Stimulated activated CD4-positive, alpha-beta T cell treated with anti-CD3 and anti-CD28 coated beads, Interleukin-1b, Interleukin-23, amount 100 ng/mL, for 24 hours (primary cell): Measurements from ENCODE around the gene BCOR.

ENCODE experiments used
- DNase-seq, 4 experiments: peaks; one replicate each; pipeline ENCODE4 v3.0.0-alpha.2; 2020; ENCODE audit warnings: low read depth in 4 of 4, low spot score in 1 of 4

The BCOR gene

GRCh38 chrX:40097504-40098263 is at the start of gene BCOR:
TSS of gene BCOR (minus strand) at chrX:40097958. CDS start at chrX:40077929, 20,029 bp downstream.
- peak in 2 of 4 experiments; percentile 50 to 63 for DNase-seq

GRCh38 chrX:40147126-40147952 is 49.6 kb upstream of the BCOR start:
- no peak for DNase-seq

DNA sequence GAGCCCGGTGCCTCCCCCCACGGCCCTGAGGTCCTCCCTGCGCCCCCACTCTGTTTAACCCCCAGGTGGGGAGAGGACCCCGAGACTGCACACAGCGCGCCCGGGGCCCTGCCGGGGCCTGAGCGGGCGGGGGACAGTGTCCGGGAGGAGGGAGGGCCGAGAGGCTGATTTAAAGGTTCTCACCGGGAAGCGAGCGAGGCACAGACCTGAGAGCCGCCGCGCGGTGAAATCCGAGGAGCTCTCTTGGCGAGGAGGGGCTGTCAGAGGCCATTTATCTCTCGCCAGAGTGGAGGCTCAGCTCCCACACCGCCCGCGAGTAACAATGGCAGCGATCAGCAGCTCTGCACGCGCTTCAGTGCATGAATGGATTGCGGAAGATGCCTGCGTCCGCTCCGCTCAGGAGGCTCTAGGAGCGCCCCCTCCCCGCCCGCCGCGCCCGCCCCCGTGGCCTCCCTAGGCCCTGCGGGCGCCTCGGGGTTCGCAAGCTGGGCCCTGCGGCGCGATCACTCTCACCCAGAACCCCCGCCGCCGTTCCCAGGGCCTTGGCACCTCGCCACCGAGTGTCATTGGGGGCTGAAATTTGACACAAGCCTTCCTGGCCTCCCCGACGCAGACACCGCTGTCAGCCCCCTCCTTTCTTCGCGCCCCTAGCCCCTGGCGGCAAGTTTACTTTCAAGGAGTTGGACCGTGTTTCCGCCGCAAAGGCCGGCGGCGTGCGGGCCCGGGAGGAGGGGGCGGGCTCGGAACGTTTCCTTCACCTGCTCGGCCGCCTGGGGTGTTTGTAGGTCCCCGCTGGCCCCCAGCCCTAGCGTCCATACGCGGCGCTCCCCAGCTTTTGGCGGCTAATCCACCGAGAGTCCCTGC is 48.7 kb upstream of the BCOR start:
- DNase-seq: no peak

GRCh38 chrX:40145923-40146261 is 48.1 kb upstream of the BCOR start:
- no peak for DNase-seq

- no peak for DNase-seq
Measured at GRCh38 chrX:40145001-40145922, 47.5 kb upstream of the BCOR start.

- DNase-seq: no peak
Measured at GRCh38 chrX:40144576-40144975, 46.8 kb upstream of the BCOR start.

GRCh38 chrX:40143987-40144386 is 46.2 kb upstream of the BCOR start:
- DNase-seq: no peak

GRCh38 chrX:40143001-40143400 is 45.2 kb upstream of the BCOR start:
- DNase-seq: no peak

GRCh38 chrX:40142417-40142816 is 44.7 kb upstream of the BCOR start:
- DNase-seq: no peak

- DNase-seq: no peak
Measured at GRCh38 chrX:40140706-40141499, 43.1 kb upstream of the BCOR start.

DNA sequence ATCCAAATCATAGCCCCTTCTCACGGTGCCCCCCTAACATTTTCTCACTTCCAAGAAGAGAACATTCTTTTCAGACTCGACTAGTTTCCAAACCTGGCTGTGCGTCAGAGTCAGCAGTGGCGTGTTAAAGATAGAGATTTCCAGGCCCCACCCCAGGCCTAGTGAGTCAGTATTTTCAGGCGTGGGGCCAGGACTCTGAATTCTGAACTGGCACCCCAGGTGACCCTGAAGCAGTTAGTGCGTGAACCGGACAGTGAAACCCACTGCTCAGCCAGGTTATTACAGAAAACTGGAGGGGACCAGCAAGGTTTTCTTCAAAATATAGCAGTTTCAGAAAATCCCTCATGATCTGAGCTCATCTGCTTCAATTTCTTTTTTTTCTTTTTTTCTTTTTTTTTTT is 35.0 kb upstream of the BCOR start:
- DNase-seq: no peak

- DNase-seq: no peak
Measured at GRCh38 chrX:40131654-40132337, 34.0 kb upstream of the BCOR start.

- DNase-seq: no peak
Measured at GRCh38 chrX:40130207-40130606, 32.4 kb upstream of the BCOR start.

DNA sequence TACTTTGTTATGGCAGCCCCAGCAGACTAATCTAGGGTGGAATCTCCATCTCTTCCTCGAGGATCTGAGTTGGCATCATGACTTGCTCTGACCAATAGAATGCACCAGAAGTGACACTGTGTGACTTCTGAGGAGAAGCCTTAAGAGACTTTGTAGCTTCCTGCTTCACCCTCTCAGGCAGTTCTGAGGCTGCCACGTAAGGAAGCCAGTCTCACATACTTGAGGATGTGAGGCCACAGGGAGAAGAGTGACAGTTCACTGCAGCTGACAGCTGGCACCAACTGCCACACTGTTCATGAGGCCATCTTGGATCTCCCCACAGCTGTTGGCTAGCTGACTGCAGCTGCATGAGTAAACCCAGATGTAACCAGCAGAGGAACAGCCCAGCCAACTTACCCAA is 29.3 kb upstream of the BCOR start:
- DNase-seq: no peak

- no peak for DNase-seq
Measured at GRCh38 chrX:40122487-40122886, 24.7 kb upstream of the BCOR start.

- no peak for DNase-seq
Measured at GRCh38 chrX:40121618-40122017, 23.9 kb upstream of the BCOR start.

GRCh38 chrX:40120838-40121580 is 23.3 kb upstream of the BCOR start:
- no peak for DNase-seq

GRCh38 chrX:40117715-40118285 is 20.0 kb upstream of the BCOR start:
- no peak for DNase-seq
